Measurements from ENCODE around the gene IL19.

Gene IL19

GRCh38 chr1:206801467-206801866 is 30.9 kb downstream of the IL19 start:
- DNase-seq: no peak

GRCh38 chr1:206802401-206802800 is 31.8 kb downstream of the IL19 start:
- DNase-seq: no peak

- no peak for DNase-seq
Measured at GRCh38 chr1:206803221-206803730, 32.7 kb downstream of the IL19 start.

DNA sequence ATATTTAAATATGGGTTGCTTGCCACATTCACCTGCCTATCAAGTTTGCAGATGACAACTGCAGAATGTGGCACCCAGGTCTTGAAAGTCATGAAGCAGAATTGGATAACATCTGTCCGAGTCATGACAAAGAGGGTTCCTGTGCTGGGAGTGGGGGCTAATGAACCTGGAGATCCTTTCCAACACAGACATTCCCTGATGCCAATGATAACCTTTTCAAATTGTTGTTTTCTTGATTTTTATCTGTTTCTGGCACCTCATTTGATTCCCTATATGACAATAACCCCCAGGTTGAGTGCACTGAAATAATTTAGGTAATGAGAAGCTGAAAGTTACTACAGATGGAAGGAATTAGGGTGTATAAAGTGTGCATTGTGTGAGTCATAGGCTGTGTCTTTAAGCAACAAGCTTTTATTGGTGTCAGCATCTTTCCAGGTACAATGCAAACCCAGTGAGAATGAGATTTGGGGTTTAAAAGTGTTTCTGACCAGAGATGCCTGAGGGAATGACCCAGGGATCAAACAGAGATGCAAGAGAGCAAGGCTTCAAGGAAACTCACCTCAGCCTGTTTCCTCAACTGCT is 33.7 kb downstream of the IL19 start:
- no peak for DNase-seq

DNA sequence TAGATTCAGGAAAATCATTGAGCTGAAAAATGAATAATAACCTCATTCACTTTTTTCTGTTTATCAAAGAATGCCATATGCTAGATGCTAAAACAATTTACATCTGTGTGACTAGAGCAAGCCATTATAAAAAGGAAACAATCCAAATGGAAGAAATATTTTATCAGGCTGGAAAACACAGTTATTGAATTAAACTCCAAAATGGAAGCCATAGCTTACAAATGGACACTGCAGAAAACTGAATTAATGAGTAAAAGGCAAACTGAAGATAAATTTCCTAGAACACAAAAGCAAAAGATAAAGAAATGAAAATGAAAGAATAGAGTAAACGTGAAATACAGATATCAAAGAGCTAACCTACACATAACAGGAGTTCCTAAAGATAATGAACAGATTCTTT is 34.8 kb downstream of the IL19 start:
- no peak for DNase-seq

DNA sequence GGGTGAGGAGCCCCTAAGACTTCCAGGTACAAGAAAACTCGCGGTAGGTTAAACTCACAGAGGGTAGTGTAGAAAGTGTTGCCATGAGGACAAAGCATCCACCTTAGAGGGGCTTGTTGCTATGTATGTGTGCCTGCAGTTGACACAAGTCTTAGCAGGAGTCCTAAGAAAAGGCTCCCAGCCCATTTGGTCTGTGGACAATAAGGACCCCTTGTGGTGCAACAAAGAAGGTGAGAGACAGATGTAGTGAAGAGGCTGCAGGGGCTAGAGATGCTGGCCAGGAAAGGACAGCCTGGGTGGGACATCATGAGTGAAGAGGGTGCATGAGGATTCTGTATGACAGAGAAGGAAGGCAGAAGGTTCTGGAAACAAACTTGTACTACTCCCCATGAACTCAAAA is 38.0 kb downstream of the IL19 start:
- peak; percentile 24 for DNase-seq

- DNase-seq: peak; percentile 24
Measured at GRCh38 chr1:206809504-206810084, 39.0 kb downstream of the IL19 start.

DNA sequence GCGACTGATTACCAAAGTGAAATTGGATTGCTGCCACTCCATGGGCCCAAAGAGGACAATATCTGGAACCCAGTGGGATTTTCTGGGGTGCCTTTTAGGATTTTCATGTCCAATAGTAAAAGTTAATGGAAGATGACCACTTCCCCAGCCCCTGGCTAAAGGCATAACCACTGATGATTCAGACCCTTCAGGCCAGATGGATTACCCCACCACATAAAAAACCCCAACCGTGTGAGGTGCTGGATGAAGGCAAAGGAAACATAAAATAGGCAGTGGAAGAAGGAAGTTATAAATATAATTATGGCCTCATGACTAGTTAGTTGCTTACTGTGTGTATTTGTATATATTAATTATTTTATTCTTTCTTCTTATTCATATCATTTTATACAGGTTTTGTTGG is 41.9 kb downstream of the IL19 start:
- no peak for DNase-seq

DNA sequence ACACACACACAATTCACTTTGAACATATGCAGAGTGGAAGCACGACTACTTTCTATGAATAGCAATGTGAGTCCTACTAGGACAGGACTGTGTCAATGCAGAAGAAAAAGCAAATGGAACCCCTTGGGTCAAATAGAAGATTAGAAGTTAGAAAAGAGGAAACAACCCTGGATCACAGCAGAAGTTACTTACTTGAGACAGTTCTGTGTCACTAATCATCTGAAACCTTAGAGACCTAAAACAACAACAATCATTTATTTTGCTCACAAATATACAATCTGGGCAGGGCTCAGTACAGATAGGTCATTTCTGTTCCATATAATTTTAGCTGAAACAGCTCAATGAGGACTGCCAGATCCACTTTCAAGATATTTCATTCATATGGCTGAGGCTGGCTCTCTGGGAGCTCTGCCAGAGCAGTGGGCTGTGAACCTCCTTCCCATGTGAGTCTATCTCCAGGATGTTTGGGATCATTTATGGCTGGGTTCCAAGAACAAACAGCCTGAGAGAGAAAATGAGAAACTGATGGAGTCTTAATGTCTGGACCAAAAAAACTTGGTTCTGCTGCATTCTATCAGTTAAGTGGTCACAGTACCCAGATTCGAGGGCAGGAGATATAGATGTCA is 44.3 kb downstream of the IL19 start:
- peak; percentile 74 for DNase-seq

- DNase-seq: no peak
Measured at GRCh38 chr1:206816390-206817287, 46.1 kb downstream of the IL19 start.

- no peak for DNase-seq
Measured at GRCh38 chr1:206821493-206821892, 50.9 kb downstream of the IL19 start.

DNA sequence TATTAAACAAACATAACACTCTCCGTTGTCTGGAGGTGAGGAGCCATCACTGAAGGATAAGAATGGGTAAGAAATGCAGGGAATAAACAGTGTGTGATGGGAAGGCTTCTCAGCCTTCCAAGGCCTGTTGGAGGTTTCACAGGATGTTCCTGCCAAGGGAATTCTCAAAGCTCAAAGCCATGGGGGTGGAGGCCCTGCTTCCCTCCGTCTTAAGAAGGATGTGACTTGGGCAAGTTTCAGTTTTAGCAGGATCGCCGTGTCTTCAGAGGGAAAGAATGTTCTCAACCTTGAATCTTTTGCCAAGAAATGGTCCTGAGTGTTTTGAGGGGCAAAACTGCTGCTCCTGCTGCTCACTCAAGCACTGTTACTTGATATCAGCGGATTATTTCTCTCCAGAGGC is 53.2 kb downstream of the IL19 start:
- DNase-seq: no peak

GRCh38 chr1:206824331-206824730 is 53.8 kb downstream of the IL19 start:
- DNase-seq: no peak

- DNase-seq: no peak
Measured at GRCh38 chr1:206826394-206826793, 55.8 kb downstream of the IL19 start.

GRCh38 chr1:206828061-206828460 is 57.5 kb downstream of the IL19 start:
- no peak for DNase-seq

- no peak for DNase-seq
Measured at GRCh38 chr1:206828765-206829164, 58.2 kb downstream of the IL19 start.

- DNase-seq: no peak
Measured at GRCh38 chr1:206829282-206829681, 58.7 kb downstream of the IL19 start.

DNA sequence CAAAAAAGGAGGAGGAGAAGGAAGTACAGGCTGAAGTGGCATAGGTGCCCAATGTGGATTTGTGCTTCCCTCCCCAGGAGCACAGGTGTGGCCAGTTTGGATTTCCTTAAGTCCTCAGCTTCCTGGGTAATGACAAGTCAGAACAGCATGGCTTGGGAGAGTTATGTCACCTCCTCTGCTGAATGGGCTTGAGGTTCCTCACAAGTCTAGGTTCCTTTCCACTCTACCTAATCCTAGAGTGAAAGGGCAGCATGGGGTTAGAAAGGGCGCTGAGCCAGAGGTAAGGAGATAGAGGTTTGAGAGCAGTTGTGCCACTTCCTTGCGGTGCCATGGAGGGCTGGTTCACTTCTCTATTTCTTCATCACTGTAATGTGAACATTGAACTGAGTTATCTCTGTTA is 59.3 kb downstream of the IL19 start:
- no peak for DNase-seq

- DNase-seq: no peak
Measured at GRCh38 chr1:206831650-206832049, 61.1 kb downstream of the IL19 start.

GRCh38 chr1:206832352-206832880 is 61.8 kb downstream of the IL19 start:
- DNase-seq: no peak

DNA sequence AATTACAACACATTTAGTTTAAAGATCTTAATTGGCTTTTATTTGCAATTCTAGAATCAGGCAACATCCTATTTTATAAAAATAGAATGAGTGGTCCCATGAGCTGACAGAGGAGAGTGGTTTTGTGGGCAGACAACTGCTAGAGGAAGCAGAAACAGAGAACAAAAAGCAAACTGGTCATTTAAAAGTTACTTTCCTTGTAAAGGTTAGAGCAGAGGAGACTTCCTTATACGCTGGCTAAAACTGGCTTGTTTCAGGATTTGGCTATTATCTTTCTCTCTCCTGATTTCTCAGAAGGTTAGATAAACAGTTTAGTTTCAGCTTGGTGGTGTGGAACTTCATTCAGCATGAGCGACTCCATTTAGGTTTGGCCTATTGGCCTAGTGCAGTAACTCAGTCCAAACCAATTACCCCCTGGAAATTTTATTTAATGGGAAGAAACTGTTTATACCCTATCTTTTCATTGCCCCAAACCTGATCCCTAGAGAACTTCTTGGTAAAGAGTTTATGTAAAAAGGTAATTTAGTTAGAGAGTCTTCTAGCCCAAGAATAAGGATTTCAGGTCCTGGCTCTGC is 62.6 kb downstream of the IL19 start:
- DNase-seq: peak; percentile 6

DNA sequence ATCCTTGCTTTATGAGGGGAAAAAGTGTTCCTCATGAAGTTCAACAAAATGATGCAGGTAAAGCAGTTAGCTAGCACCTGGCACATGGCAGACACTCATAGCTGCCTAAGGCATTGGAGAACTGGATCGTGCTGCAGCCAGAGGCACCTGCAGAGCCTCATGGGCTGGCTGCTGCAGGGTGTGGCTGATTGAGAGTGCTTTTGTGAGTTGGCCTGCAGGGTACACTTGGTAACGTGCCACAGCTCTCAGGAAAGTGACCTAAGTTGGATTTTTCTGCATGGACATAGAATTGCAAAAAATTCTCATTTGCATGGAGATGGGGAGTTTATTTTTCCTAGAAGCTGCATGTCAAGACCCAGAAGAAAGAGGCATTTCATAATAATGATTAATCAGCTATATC is 63.2 kb downstream of the IL19 start:
- DNase-seq: no peak

DNA sequence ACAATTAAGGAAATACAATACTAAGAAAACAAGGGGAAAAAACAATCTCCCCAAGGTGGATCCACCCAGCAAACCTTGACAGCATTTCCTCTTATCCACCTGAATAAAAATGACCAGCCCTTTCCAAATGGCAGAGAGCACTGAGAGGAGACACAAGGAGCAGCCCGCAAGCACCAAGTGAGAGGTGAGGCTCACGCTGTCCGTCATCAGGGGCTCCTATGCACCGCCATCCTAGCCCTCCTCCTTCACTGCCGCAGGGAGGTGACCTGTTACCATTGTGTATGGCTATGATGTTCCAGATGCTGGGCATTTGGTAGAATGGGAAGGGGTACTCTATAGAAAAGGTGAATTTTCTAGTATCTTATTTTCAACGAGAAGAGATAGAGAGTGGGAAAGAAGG is 63.6 kb downstream of the IL19 start:
- DNase-seq: no peak
